ENCODE data around the gene CTNND2. TPM values are rescaled to one million over a fixed set of nuclear protein-coding genes. Genes with fewer than 3 reads are reported as not detected.

CTNND2 gene
- total RNA-seq, 2 experiments from 2014 or later: not detected

DNA sequence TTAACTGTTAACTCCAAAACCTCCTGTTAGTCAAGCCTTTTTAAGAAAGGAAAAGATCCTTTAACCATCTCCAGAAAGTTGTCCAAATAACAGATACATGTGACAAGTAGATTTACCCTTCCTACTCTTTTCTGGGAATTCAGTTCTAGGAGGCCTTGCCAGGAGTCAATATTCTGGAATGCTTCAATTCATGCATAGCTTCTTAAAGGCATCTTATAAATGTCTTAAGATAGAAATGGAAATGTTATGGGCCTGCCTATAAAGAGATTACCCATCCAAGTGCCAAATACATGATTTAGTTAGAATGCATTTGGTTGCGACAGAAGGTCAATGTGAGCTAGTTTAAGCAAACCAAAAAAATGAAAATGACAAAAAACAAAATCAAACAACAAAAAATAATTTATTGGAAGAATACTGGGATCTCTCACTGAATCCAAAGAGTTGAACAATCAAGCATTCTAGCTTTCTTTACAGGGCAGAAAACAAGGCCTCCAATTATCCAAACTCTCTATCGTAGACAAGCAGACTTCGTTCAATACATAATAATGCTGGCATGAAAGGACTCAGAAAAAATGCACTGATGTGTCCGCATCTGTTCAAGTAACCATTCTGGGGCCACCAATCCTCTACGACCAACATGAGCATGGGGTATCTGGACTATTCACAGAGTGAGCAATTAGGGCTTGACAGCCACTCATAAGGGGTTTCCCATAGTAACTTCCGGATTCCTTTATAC lies 188.6 kb downstream of the CTNND2 start:
- CTCF ChIA-PET: no interaction called here
- Mint-ChIP-seq H3K4me1 (no peaks in the 10 kb centered on the region), H3K27me3 (no peaks in the 10 kb centered on the region), H3K4me3 (no peak overlapping the region), H3K36me3 (ENCODE audit: low read depth) (no peaks in the 10 kb centered on the region), H3K27ac (no peak overlapping the region), H3K9me3 (no peaks in the 10 kb centered on the region)
- POLR2A ChIA-PET: no interaction called here
- no peak for DNase-seq

DNA sequence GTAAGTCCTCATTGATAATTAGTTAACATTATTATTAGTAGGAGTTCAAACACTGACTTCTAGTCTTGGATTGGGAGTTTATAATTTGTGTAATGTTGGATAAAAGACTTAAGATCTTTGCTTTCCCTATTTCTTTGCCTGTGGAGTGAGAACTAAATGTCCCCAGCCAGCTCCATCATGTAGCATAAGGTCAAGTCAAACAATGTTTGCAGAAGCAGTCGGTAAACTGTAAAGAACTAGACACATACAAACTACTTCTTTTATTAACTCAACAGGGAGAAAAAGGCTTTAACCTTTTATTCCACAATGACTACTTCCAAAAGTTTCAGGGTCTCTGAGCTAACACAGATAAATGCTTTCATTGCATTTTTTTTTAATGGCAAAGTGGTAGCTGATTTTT lies 192.3 kb downstream of the CTNND2 start:
- H3K4me1 Mint-ChIP-seq: no peaks in the 10 kb centered on the region
- no peaks in the 10 kb centered on the region for H3K9me3 Mint-ChIP-seq
- no peak overlapping the region for H3K4me3 Mint-ChIP-seq
- ChIA-PET POLR2A (no interaction called here), CTCF (no interaction called here)
- H3K27ac Mint-ChIP-seq: no peak overlapping the region
- H3K27me3 Mint-ChIP-seq: no peaks in the 10 kb centered on the region
- H3K36me3 Mint-ChIP-seq (ENCODE audit: low read depth): no peaks in the 10 kb centered on the region
- DNase-seq: no peak

GRCh38 chr5:11709021-11709420 lies 195.2 kb downstream of the CTNND2 start:
- no peak for DNase-seq
- H3K27ac Mint-ChIP-seq: no peak overlapping the region
- H3K4me1 Mint-ChIP-seq: no peaks in the 10 kb centered on the region
- ChIA-PET CTCF (no interaction called here), POLR2A (no interaction called here)
- H3K36me3 Mint-ChIP-seq (ENCODE audit: low read depth): no peaks in the 10 kb centered on the region
- H3K27me3 Mint-ChIP-seq: no peaks in the 10 kb centered on the region
- no peak overlapping the region for H3K4me3 Mint-ChIP-seq
- H3K9me3 Mint-ChIP-seq: no peaks in the 10 kb centered on the region

- H3K4me1 Mint-ChIP-seq: no peaks in the 10 kb centered on the region
- CTCF ChIA-PET: no interaction called here
- no peak overlapping the region for H3K27ac Mint-ChIP-seq
- no peak for DNase-seq
- H3K4me3 Mint-ChIP-seq: no peak overlapping the region
- POLR2A ChIA-PET: no interaction called here
- no peaks in the 10 kb centered on the region for H3K36me3 Mint-ChIP-seq (ENCODE audit: low read depth)
- H3K9me3 Mint-ChIP-seq: no peaks in the 10 kb centered on the region
- no peaks in the 10 kb centered on the region for H3K27me3 Mint-ChIP-seq
Observed at GRCh38 chr5:11704916-11705315, 199.3 kb downstream of the CTNND2 start.

GRCh38 chr5:11700391-11700790 lies 203.9 kb downstream of the CTNND2 start:
- ChIA-PET CTCF (no interaction called here), POLR2A (no interaction called here)
- Mint-ChIP-seq H3K9me3 (no peaks in the 10 kb centered on the region), H3K27ac (no peak overlapping the region), H3K27me3 (no peaks in the 10 kb centered on the region), H3K4me1 (no peaks in the 10 kb centered on the region), H3K36me3 (ENCODE audit: low read depth) (no peaks in the 10 kb centered on the region), H3K4me3 (no peak overlapping the region)
- no peak for DNase-seq

GRCh38 chr5:11692636-11693035 lies 211.6 kb downstream of the CTNND2 start:
- H3K4me3 Mint-ChIP-seq: no peak overlapping the region
- ChIA-PET POLR2A (no interaction called here), CTCF (no interaction called here)
- no peak overlapping the region for H3K27ac Mint-ChIP-seq
- H3K36me3 Mint-ChIP-seq (ENCODE audit: low read depth): no peaks in the 10 kb centered on the region
- H3K9me3 Mint-ChIP-seq: no peaks in the 10 kb centered on the region
- no peaks in the 10 kb centered on the region for H3K27me3 Mint-ChIP-seq
- no peak for DNase-seq
- H3K4me1 Mint-ChIP-seq: no peaks in the 10 kb centered on the region

DNA sequence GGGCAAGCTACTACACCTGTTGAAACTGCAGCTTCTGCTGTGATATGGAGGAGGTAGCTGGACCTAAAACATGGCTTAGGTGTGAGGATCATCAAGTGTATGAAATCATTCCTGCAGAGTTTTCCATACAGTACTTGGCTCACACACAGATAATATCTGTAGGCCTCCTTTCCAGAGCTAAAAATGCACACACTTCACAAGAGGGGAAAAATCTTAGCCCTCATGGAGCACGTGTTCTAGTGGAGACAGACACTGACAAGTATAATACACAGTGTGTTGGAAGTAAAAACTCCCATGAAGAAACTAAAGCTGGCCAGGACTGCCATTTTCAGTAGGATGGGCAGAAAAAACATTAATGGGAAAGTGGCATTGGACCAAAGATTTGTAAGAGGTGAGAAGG lies 216.7 kb downstream of the CTNND2 start:
- Mint-ChIP-seq H3K36me3 (ENCODE audit: low read depth) (no peaks in the 10 kb centered on the region), H3K4me1 (no peaks in the 10 kb centered on the region), H3K9me3 (no peaks in the 10 kb centered on the region), H3K4me3 (no peak overlapping the region), H3K27ac (no peak overlapping the region), H3K27me3 (no peaks in the 10 kb centered on the region)
- DNase-seq: no peak
- CTCF ChIA-PET: no interaction called here
- POLR2A ChIA-PET: no interaction called here

- ChIA-PET POLR2A (no interaction called here), CTCF (no interaction called here)
- H3K9me3 Mint-ChIP-seq: peaks cover 4% of the 10 kb centered on the region
- H3K4me1 Mint-ChIP-seq: no peaks in the 10 kb centered on the region
- H3K4me3 Mint-ChIP-seq: no peak overlapping the region
- H3K27me3 Mint-ChIP-seq: no peaks in the 10 kb centered on the region
- H3K27ac Mint-ChIP-seq: no peak overlapping the region
- DNase-seq: no peak
- no peaks in the 10 kb centered on the region for H3K36me3 Mint-ChIP-seq (ENCODE audit: low read depth)
Observed at GRCh38 chr5:11684607-11685006, 219.6 kb downstream of the CTNND2 start.

GRCh38 chr5:11683666-11684065 lies 220.6 kb downstream of the CTNND2 start:
- Mint-ChIP-seq H3K27ac (no peak overlapping the region), H3K27me3 (no peaks in the 10 kb centered on the region), H3K4me1 (no peaks in the 10 kb centered on the region), H3K9me3 (peaks cover 5% of the 10 kb centered on the region), H3K4me3 (no peak overlapping the region), H3K36me3 (ENCODE audit: low read depth) (no peaks in the 10 kb centered on the region)
- POLR2A ChIA-PET: no interaction called here
- DNase-seq: no peak
- CTCF ChIA-PET: no interaction called here

- no peak overlapping the region for H3K4me3 Mint-ChIP-seq
- H3K36me3 Mint-ChIP-seq (ENCODE audit: low read depth): no peaks in the 10 kb centered on the region
- no peak for DNase-seq
- H3K27me3 Mint-ChIP-seq: no peaks in the 10 kb centered on the region
- no peak overlapping the region for H3K27ac Mint-ChIP-seq
- H3K9me3 Mint-ChIP-seq: peaks cover 10% of the 10 kb centered on the region
- POLR2A ChIA-PET: no interaction called here
- no peaks in the 10 kb centered on the region for H3K4me1 Mint-ChIP-seq
- CTCF ChIA-PET: no interaction called here
Observed at GRCh38 chr5:11681796-11682195, 222.4 kb downstream of the CTNND2 start.

DNA sequence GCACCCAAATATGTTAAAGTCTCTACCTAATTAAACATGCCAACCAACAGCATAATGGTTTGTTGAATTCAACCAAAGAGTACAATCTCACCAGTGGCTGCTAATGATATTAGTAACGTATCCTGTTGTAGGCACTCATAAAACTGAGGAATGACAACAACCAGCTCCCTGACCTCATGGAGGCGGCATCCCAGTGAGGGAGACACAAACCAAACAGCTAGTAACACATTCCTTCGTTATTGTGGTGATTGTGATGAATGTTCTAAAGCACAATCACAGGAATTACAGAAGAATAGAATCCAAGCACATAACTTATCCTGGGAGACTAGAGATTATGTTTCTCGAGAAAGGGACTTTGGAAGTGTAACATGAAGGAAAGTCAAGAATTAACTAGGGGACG lies 224.6 kb downstream of the CTNND2 start:
- Mint-ChIP-seq H3K27ac (no peak overlapping the region), H3K36me3 (ENCODE audit: low read depth) (no peaks in the 10 kb centered on the region), H3K27me3 (no peaks in the 10 kb centered on the region), H3K9me3 (peaks cover 10% of the 10 kb centered on the region), H3K4me3 (no peak overlapping the region), H3K4me1 (no peaks in the 10 kb centered on the region)
- ChIA-PET CTCF (no interaction called here), POLR2A (no interaction called here)
- DNase-seq: no peak

DNA sequence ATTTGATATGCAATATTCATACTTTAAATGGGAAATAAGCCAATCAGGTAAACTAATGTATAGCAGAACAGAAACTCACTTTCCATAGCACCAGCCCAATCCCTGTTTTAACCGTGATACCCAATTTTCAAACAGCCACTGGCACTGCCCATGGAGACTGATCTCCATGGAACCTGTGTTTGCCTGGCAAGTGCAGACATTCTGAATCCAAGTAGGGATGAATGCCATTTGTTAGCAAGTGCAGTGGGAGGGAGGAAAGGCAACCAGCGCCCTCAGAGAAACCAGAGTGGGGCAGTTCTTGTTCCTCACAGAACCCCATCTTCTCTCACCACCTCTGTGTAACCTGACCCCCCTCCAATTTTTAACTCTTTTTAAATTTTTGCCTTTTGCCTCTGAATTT lies 229.1 kb downstream of the CTNND2 start:
- Mint-ChIP-seq H3K4me3 (no peak overlapping the region), H3K36me3 (ENCODE audit: low read depth) (no peaks in the 10 kb centered on the region), H3K4me1 (no peaks in the 10 kb centered on the region), H3K27ac (no peak overlapping the region), H3K27me3 (no peaks in the 10 kb centered on the region), H3K9me3 (peaks cover 12% of the 10 kb centered on the region)
- CTCF ChIA-PET: no interaction called here
- POLR2A ChIA-PET: no interaction called here
- no peak for DNase-seq

GRCh38 chr5:11672385-11673085 lies 231.7 kb downstream of the CTNND2 start:
- ChIA-PET CTCF (no interaction called here), POLR2A (no interaction called here)
- DNase-seq: no peak
- no peak overlapping the region for H3K4me3 Mint-ChIP-seq
- H3K4me1 Mint-ChIP-seq: no peaks in the 10 kb centered on the region
- H3K27me3 Mint-ChIP-seq: no peaks in the 10 kb centered on the region
- H3K27ac Mint-ChIP-seq: no peak overlapping the region
- H3K36me3 Mint-ChIP-seq (ENCODE audit: low read depth): no peaks in the 10 kb centered on the region
- peaks cover 9% of the 10 kb centered on the region for H3K9me3 Mint-ChIP-seq

GRCh38 chr5:11658376-11658775 lies 245.9 kb downstream of the CTNND2 start:
- no peak for DNase-seq
- POLR2A ChIA-PET: no interaction called here
- no peak overlapping the region for H3K27ac Mint-ChIP-seq
- H3K27me3 Mint-ChIP-seq: no peaks in the 10 kb centered on the region
- CTCF ChIA-PET: no interaction called here
- H3K4me3 Mint-ChIP-seq: no peak overlapping the region
- no peaks in the 10 kb centered on the region for H3K36me3 Mint-ChIP-seq (ENCODE audit: low read depth)
- H3K4me1 Mint-ChIP-seq: no peaks in the 10 kb centered on the region
- H3K9me3 Mint-ChIP-seq: no peaks in the 10 kb centered on the region

All from activated CD4-positive, alpha-beta memory T cell treated with anti-CD3 and anti-CD28 coated beads, Interleukin-2, amount 10 ng/mL, durations not matched to agents 7 days and 5 days (primary cell).